GM18870 (cell line): ENCODE data around the gene ZSWIM2.
"Not testable (repeated sequence)": the region's sequence is repeated elsewhere in the genome, so short reads cannot be mapped to it uniquely, and the experiment has no call there.

Source experiments
- ATAC-seq: cut with Tn5 transposase; IDR thresholded peaks from one replicate; pipeline ENCODE4 v1.9.1; 2021; ENCODE audit warnings: moderate library complexity; ENCODE audit not compliant: unreplicated experiment

ZSWIM2 gene

DNA sequence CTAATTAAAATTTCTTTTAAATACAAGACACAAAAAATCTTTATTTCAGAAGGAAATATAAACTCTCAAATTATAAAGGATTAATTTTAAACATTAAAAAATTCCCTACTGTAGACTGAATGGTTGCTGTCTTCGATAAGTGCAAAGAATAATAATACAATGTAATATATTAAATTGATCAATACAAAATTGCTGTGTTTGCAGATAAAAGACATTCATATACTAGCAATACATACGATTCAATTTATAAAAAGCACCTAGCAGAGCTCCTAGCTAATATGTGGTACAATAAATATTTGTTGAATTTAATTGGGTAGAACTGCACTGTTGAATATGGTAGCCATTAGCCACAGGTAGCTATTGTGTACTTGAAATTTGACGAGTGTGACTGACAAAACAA is 6.6 kb downstream of the ZSWIM2 start:
- no peak for ATAC-seq

DNA sequence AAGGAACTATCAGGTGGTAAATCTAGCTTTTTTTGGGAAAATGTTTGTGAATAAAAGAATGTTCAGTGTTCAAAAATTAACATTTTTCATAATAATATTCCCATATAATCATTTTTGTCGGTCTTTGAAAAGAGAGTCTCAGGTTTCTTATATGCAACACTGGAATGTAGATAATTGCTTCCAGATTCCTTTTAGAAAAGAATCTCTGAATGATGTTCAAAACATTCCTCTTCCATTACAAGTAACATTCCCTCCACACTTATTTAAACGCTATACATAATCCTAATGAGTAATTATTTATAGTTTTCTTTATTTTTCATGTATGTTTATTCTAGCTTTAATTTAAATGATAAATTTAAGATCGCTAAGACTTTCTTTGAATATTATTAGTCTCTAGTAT is 7.0 kb downstream of the ZSWIM2 start:
- ATAC-seq, result no peak

DNA sequence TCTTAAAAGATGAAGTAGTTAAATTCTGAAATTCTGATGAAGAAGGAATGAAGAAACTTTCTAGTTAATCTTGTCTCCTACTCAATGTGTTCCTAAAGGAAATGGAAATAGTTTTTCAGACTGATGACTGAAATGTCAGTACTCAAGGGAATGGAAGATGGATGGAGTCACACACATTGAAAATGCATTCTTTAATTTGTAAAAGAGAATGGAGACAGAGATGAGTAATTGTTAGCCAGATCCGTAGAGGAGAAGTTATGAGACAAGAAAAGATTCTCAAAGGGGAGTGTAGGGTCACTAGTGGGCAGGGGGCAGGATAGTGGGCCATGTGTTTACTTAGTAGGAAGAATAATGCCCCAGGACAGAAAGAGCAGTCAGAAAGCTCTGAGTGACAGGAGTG is 13.3 kb downstream of the ZSWIM2 start:
- no peak for ATAC-seq

DNA sequence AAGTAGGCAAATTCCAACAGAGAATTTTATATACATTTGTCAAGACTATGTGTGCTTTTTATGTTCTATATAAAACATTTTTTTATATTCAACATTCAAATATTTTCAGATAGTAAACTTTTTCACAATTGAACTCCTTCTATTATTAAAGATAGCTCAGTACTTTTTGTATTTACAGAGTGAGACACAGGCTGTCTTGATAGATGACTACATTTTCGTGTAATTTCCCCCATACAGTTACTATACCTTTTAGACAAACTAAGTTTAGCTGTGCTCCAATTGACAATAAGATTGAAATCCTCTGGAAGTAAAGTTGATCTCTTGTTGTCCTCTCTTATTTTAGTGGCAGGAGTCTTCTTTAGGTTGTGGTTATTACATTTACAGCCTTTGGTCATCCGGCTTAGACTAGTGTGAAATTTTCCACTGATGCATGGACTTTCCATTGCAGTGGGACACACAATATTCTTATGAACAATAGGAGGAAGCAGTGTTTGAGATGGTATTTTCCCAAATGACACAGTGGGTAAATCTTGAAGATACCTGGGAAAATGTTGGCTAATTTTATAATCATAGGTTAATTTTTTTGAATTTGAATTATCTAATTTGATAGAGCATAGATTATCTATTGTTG is 21.0 kb downstream of the ZSWIM2 start:
- ATAC-seq, result no peak

DNA sequence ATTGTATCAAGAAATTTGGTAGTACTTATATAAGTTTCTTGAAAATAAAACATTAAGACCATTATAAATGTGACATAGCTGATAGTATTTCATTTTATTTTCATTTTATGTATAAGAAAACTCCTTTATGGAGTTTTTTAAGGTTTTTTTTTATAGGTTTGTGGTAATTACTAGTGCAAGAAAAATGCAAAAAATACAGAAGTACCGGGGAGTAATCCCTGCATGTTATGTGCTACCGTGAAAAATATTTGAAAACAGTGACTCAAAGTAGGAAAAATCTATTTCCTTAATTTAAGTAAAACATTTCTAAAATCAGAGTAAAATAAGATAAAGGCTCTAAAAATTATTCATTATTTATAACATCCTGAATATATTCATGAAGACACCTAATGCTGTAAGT is 21.6 kb downstream of the ZSWIM2 start:
- ATAC-seq, result no peak

DNA sequence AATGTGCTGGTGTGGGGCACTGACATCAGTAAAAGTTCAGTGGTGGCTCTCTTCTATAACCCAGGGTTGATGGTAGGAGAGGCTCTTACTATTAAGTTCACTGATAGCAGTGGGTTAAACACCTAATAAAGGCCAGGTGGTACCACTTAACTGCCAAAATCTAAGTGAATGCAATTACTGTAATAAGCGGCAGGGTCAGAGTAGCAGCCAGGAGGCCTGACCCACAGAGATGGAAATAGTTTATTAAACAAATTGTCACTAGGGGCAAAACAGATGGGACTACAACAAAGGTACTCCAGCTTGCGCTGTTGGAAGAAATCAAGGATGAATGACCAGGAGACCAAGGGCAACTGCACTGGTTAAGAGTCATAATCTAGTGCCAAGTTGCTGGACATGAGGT is 26.6 kb downstream of the ZSWIM2 start:
- ATAC-seq, result no peak

DNA sequence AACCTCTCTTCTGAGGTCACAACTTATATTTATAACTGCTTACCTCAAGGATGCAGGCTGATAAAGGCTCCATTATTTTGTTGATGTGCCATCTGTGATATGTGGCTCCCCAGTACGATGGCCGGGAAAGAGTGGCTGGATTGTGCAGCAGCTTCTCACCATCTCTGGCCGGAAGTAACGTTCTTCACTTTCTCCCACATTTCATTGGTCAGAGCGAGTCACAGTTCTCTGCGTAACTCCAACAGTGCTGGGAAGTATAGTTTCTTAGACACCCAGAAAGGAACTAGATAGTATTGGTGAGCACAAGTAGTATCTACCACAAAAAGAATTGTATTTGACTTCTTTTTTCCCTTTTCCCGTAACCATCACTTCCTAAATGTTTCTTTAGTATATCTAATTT is 28.7 kb downstream of the ZSWIM2 start:
- ATAC-seq, result no peak

DNA sequence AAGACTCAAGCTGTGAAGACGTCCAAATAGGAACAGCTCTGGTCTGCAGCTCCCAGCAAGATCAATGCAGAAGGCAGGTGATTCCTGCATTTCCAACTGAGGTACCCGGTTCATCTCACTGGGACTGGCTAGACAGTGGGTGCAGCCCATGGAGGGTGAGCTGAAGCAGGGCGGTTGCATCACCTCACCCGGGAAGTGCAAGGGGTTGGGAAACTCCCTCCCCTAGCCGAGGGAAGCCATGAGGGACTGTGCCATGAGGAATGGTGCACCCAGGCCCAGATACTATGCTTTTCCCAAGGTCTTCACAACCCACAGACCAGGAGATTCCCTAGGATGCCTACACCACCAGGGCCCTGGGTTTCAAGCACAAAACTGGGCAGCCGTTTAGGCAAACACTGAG is 37.2 kb downstream of the ZSWIM2 start:
- not testable (repeated sequence) for ATAC-seq

DNA sequence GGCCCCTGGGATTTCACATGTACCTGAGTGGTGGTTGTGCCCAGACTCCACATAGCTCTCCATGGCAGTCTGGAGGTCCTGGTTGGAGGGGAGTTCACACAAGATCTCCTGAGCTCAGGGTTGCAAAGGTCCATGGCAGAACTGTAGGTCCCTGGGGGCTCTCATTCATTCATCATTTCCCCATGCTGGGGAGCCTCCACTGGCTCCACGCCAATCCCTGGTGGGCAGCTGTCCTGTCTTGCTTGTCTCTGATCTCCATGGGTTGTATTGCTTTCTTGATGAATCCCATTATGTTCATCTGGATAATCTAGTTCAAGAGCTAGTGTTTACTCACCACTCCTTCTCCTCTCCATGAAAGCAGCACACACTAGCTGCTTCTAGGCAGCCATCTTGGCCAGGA is 42.4 kb downstream of the ZSWIM2 start:
- no peak for ATAC-seq

DNA sequence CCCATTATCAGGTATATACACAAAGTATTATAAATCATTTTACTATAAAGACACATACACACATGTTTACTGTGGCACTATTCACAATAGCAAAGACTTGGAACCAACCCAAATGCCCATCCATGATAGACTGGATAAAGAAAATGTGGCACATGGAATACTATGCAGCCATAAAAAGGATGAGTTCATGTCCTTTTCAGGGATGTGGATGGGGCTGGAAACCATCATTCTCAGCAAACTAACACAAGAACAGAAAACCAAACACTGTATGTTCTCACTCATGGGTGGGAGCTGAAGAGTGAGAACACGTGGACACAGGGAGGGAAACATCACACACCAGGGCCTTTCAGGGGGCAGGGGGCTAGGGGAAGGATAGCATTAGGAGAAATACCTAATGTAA is 50.4 kb downstream of the ZSWIM2 start:
- ATAC-seq, result not testable (repeated sequence)

DNA sequence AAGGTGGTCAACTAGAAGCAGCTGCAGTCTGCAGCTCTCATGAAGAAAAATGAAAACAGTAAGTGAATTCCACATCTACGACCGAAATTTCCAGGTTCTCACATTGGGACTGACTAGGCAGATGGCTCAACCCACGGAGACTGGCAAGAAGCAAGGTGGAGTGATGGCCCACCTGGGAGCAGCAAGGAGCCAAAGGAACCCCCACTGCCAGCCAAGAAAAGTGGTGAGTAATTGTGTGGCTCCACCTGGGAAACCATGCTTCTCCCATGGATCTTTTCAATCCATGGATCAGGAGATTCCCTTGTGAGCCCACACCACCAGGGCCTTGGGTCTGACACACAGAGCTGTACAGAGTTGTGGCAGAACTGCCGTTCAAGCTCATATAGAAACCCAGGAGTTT is 64.0 kb downstream of the ZSWIM2 start:
- no peak for ATAC-seq

DNA sequence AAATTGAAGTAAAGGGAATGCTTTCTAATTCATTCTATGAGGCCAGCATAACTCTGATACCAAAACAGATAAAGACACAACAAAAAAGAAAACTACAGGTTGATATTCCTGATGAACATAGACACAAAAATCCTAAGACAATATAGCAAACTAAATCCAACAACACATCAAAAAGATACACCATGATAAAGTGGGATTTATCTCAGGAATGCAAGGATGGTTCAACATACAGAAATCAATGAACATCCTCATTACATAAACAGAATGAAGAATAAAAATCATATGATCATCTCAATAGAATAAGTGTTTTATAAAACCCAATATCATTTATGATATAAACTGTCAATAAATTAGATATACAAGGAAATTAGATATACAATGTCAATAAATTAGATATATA is 65.7 kb downstream of the ZSWIM2 start:
- no peak for ATAC-seq

DNA sequence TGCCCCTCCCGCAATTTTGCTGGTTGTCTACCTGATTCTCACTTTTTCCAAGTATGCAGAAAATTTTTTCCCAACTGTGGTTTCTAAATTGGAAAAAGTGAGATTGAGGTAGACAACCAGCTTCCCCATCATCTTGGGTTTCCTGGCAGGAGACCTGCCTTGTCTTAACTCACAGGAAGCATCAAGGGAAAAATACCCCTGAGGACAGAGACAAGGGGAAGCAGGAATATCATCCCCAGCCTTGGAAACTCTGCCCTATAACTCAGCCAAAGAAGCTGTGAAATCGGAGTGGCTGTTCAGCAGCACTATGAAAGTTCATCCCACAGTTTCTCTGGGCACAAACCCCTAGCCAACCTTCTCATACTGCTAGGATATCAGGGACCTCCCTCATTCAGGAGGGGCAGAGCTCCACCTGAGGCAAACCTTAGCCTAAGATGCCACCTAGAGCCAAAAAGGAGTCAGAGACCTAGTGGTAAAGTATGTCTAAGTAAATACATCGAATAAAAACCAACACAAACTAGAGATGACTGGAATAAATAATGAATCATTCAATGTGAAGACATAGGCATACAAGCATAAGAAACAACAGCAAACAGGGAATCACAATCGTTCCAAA is 68.2 kb downstream of the ZSWIM2 start:
- no peak for ATAC-seq
